GM12865 (cell line): ENCODE results near the gene ZMPSTE24.

Experiments
- DNase-seq: peaks from one replicate; pipeline ENCODE4 v3.0.0; 2010; ENCODE audit warnings: low read depth
- H3K4me3 ChIP-seq: 2 replicates; pipeline ENCODE4 v1.5.1; 2011; ENCODE audit warnings: mild to moderate bottlenecking, low read depth, low read length, control low read depth
- CTCF ChIP-seq: IDR thresholded peaks from 2 replicates; pipeline ENCODE4 v1.5.1; 2011; ENCODE audit warnings: low read length, control low read depth, low read depth, inconsistent platforms; ENCODE audit not compliant: insufficient read depth; ENCODE audit errors: missing control alignments

The ZMPSTE24 gene

GRCh38 chr1:40258445-40258769 is 371 bp downstream of the ZMPSTE24 start:
- H3K4me3 ChIP-seq = peak overlapping the region; percentile 97
- no peak for TF ChIP-seq CTCF
- no peak for DNase-seq

DNA sequence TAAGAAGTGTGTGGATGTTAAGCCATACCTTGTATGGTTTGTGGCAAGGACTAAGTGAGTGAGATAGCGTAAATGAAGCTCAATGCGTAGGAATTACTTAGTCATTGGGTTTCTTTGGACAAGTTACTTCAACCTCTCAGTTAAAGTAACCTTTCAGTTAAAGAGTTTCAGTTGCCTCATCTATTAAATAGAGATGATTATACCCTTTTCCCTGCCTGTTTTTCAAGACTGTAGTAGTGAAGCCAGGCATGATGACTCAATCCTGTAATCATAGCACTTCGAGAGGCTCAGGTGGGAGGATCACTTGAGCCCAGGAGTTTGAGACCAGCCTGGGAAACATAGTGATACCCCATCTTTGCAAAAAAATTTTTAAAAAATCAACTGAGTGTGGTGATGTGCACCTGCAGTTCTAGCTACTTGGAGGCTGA is 6.3 kb downstream of the ZMPSTE24 start:
- no peak overlapping the region for H3K4me3 ChIP-seq
- no peak for TF ChIP-seq CTCF
- no peak for DNase-seq

- no peak for TF ChIP-seq CTCF
- H3K4me3 ChIP-seq = no peak overlapping the region
- DNase-seq = no peak
Observed at GRCh38 chr1:40265298-40265697, 7.3 kb downstream of the ZMPSTE24 start.

- no peak for DNase-seq
- no peak for TF ChIP-seq CTCF
Observed at GRCh38 chr1:40265919-40266318, 7.9 kb downstream of the ZMPSTE24 start.

DNA sequence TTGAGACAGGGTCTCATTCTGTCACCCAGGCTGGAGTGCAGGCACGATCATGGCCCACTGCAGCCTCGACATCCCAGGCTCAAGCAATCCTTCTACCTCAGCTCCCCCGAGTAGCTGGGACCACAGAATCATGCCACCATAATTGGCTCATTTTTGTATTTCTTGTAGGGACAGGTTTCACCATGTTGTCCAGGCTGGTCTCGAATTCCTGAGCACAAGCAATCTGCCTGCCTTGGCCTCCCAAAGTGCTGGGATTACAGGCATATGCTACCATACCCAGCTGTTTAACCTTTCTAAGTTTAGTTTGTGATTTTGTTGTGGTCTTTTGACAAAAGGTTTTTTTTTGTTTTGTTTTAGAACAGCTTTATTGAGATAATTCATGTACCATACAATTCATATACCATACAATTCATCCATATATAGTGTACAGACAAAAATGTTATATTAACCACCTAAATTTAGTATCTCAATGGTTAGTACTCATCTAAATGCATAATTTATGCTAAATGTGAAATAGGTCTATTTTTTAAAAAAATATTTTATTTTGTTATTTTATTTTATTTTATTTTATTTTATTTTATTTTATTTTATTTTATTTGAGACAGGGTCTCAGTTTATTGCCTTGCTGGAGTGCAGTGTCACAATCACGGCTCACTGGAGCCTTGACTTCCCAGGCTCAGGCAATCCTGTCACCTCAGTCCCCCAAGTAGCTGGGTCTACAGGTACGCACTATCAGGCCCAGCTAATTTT is 8.9 kb downstream of the ZMPSTE24 start:
- no peak for TF ChIP-seq CTCF
- H3K4me3 ChIP-seq = no peak overlapping the region
- no peak for DNase-seq

More at GRCh38 chr1:40265919-40266318, 7.9 kb downstream of the ZMPSTE24 start:
- H3K4me3 ChIP-seq = no peak overlapping the region

DNA sequence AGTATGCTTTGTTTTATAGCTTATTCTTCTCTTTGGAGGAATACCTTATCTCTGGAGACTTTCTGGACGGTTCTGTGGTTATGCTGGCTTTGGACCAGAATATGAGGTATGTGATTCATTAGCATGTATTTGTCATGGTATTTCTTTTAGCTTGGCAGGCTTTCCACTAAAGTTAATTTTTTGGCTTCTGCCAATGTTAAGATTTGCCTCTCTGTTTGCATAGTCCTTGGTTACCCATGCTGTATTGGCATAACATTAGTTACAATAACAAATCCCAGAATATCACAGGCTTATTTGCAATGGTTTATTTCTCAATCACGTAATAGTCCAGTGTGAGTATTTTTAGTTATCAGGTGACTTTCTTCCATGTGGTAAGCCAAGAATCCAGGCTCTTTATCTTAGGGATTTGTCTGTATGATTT is 9.7 kb downstream of the ZMPSTE24 start:
- DNase-seq = no peak

More for the DNA sequence above, 9.7 kb downstream of the ZMPSTE24 start:
- no peak overlapping the region for H3K4me3 ChIP-seq
- no peak for TF ChIP-seq CTCF
